Measurements from ENCODE around the gene TSPOAP1.
"Not testable (repeated sequence)": the region's sequence is repeated elsewhere in the genome, so short reads cannot be mapped to it uniquely, and the experiment has no call there.

The TSPOAP1 gene

DNA sequence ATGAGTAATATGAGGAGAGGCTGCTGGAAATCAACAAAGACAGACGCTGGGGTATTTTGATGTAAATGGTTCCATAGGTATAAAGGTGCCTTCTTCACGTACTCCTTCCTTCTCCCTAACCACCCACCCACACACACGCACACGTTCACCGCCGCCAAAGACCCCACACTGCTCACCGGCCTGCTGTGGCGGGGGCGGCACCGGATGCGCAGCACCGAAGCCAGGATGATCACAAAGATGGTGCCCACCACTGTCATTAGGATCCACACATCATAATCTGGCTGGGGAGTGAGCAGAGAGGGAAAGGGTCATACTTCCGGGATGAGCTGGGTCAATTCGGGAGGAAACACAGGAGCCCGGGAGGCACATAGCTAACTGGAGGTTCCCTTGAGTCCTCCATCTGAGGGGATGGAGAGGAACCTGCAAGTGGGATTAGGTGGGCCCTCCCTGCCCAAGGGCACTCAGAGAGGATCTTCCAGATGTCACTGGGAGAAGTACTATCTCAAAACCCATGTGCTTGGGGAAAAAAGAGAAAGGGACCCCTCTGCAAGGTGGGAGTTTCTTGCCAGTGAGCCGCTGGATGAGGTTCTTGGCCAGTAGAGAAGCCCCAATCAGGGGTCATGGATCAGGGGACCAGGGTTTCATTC lies 33.9 kb upstream of the TSPOAP1 start:
- no peak for FAIRE-seq

DNA sequence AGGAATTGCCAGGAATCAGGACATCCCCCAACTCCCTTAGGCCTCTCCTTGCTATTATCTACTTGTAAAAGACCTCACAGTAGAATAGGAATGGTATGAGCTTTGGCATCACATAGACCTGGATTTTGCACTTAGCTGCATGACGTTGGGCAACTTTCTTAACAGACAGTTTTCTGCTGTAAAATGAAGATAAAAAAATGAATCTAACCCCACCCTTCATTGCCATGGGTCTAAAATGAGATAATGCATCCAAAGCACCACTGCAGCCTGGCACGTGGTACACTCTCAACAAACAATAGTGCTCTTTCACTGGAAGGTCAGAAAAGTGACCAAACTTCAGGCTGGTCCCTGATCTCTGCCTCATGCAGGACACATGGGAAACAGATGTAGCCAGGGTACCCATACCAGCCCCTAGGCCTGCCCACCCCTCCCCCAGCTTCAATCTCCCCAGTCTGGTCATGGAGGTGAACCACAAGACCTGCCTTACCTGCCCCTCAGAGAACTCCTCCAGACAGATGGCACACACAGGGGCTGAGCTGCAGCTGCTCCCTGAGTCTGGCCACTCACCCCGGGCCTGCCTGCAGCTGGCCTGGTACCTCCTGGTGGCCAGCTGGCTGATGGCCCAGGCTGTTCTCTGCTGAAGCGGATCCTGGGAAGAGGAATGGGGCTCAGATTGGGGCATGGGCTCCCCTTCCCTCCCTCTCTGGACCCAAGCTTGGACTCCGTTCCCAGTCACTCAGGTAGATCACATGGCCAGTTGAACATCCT lies 31.9 kb upstream of the TSPOAP1 start:
- FAIRE-seq, result no peak

DNA sequence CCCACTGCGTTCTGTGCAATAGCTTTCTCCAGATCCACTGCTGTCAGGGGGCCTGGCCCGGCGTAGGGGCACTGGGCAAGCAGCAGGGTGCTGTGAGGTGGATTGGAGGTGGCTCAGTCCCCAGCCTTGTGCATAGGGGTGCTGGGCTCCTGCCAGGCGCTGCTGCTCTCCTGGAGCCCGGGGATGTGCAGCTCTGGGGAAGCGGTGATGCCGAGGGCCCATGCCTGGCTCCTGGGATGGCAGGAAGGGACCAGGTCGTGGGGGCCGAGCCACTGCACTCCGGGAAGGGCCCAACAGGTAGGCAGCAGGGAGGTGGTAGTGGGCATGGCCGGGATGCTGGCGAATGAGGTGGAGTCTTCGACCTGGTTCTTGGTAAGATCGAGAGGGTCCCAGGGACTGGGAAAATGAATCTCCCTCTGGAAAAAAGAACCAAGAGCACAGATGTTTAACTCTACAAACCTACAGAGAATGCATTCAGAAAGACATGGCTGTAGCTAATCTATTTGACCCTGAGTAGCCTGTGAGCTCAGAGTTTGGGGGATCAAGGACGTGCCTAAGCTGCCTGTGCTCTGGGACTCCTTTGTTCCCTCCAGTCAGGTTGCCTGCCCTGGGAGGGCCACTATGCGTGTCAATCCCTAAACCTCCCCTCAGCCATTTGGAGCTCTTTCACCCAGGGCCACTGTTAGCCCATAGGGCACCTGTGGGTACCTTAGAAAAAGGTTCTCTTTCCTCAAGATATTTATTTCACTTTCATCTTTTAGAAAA lies 30.0 kb upstream of the TSPOAP1 start:
- FAIRE-seq, result no peak

DNA sequence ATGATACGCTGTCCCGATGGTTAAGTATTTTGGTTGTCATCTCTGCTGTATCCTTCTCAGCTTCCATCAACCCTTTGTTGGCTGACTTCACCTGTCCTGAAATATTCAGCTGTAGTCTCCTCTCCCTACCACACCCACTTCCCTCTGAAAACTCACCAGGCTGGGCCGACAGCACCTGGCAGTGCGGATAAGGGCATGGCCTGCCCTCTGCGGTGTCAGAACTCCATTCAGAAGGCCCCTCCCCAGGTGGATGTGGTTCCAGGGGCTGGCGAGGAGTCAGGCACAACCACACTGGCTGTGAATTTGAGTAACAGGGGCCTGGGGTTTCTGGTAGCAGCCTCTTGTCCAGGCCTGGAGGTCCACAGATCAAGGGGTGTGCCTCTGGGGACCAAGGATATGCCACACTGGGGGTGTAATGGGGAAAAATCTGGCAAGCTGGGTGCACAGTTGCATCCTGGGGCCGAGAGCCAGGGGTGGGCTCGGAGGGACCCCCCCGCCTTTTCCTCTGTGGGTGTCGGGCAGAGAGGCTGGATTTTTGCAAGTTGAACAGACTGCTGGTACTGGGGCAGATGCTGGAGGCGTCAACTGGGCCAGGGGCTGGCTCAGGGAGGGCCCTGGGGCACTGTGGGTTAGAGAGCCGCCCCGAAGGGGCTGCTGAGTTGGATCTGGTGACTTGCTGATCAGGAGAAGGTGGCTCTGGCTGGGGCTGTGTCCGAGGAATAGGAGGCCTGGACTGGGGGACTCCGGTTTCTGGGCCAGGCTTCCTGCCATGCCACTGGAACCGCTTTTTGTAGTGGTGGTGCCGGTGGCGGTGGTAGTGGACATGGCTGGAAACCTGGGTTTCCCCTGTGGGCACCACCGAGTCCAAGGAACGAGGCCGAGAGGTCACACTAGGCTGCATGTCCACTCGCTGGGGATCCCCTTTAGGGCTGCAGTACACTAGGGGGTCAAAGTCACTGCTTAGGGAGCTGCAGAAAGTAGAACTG lies 29.0 kb upstream of the TSPOAP1 start:
- no peak for FAIRE-seq

GRCh38 chr17:58356231-58356630 lies 27.6 kb upstream of the TSPOAP1 start:
- FAIRE-seq, result no peak

DNA sequence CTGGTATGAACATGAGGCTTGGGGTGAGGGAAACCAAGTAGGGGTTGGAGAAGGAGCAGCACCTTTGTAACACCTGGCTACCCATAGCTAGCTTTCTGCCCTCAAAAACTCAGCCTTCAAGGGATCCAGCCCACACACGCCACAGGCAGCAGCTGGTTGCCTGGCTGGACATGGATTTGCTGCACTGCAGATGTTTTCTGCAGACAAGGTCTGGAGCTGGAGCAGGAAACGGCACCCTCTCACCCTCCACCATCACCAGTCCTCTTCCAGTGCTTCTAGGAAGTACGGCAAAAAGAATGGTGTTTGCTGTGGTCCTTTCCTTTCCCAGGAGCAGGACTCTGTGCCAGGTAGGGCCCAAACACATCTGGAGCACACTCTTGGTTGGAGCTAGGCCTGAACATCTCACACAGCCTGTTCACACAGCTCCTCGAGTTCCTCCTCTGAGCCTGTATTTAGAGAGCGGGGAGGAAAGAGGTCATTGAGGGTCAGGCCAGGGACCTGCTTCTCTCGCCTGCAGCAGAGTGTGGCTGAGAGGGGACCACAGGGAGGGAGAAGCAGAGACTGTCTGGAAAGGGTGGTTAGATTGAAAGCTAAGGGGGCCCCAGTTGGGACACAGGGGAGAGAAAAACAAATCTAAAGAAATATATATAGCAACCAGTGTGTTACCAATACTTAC lies 26.1 kb upstream of the TSPOAP1 start:
- FAIRE-seq, result no peak

- no peak for FAIRE-seq
These were observed 24.8 kb upstream of the TSPOAP1 start for GRCh38 chr17:58353389-58353825.

DNA sequence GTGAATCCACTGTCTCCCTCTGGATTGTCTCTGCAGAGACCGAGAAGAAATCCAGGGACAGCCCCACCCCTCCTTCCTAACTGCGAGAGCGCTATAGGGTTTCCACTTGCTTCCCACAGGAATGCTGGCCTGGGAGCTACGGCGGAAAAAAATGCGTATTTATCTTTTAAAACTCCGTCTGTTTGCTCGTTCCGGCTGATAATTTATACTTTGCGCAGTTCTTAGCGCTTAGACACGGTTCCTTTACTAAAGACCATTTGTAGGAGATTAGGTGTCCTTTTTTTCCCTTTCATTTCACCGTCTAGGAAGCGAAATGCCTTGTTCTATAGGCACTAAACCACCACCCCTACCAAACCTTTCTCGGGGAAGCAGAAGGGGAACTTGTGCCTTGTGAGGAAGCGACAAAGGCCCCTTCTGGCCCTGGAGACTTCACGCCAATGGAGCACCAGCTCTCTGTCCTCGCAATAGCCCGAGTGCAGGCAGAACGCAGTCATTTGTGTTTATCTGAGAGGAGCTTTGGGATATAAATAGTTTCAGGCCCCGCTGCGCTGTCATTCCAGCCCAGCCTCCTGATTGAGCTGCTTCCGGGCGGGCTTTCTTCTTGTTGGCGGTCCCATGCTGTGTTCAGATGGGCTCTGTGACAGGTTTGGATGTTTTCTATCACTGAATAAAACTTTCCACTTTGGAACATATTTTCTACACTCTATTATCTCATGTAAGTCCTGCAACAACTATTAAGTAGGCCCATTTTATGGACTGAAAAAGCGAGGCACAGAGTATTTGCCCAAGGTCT lies 24.2 kb upstream of the TSPOAP1 start:
- no peak for FAIRE-seq

DNA sequence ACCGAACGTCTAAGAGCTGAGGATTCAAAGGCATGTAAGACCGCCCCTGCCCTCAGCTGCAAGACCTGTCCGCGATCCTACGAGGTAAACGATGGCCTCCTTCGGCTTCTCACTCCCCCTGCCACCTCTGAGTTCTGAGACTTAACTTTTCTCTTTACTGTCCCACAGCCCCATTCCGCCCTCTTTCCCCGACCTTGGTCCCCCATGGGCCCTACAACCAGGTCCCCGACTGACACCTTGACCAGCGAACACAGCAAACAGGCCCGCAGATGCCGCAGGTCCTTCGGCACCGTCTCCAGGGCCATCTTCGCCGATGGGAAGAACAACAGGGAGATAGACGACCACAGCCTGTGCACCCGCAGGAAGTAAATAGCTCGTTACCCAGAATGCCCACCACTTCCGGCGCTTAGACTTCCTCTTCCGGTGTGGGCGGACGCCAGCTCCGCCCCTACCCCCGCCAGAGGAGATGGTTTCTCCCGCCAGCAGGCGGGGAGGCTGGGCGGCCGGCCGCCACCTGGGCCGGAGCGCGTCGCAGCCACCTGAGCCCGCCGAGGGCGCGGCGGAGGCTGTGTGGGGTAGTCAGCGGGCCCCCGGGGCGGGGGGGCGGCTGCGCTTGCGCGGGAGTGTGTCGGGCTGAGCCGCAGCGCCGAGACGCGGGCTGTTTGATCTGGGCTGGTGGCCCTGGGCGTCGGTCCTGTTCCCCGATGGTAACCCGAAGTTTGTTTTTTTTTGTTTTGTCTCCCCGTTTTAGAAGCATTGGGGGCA lies 23.4 kb upstream of the TSPOAP1 start, which contains the start of gene SUPT4H1:
TSS of gene SUPT4H1 (minus strand) at position 371 of the 765 bp plus-strand sequence. CDS start at position 305, 66 bp downstream.
- no peak for FAIRE-seq

DNA sequence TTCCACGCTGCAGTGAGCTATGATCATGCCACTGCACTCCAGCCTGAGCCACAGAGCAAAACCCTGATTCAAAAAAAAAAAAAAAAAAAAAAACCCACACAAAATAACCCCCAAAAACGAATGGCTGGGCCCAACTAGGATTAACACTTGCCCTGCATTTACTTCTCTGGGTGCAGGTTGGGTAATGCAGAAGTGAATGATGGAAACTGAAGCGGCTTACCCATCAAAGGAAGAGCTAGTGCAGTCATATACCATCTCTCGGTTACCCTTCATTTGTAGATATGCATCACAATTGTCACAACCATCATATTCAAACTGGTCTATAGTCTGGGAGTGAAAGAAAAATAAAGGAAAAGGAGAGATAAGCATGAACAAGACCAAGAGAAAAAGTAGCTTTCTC lies 22.6 kb upstream of the TSPOAP1 start:
- FAIRE-seq, result no peak

DNA sequence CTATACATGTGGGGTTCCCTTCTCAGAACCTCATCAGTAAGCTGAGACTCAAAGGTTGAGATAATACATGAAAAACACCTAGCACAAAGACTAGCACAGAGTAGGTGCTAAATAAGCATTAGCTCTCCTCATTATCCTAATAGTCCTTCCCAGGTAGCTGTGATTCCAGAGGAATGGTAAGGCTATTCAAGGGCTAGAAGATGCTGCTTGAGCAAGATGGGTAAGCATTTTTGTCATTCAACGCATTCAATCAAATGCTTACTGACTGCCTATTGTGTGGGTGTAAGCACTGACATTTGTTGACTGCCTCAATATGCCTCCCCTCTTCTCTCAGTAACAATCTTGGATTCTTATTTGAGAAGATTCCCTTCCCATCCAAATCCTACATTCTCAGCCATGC lies 19.4 kb upstream of the TSPOAP1 start:
- no peak for FAIRE-seq

DNA sequence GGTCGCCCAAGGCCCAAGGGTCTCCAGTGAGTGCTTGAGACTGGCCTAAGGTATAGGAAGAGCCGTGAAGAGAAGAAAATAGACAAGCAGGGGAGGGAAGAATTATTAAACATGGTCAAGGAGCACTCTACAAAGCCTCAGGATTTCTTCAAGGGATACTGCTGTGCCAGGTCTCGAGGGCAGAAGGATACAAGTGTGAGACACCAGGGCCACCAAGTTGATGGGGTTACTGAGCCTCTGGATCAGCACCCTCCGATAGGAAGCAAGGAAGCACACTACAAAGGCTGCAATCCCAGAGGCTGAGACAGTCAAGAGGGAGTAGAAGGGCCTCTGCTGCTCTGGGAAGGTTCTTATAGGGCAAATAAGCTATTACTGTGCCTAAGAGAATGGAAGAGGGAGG lies 16.9 kb upstream of the TSPOAP1 start:
- FAIRE-seq, result no peak

- no peak for FAIRE-seq
These were observed 16.2 kb upstream of the TSPOAP1 start for GRCh38 chr17:58344791-58345157.

- FAIRE-seq, result no peak
These were observed 15.6 kb upstream of the TSPOAP1 start for GRCh38 chr17:58344047-58344790.

GRCh38 chr17:58343131-58343530 lies 14.5 kb upstream of the TSPOAP1 start:
- no peak for FAIRE-seq

- FAIRE-seq, result no peak
These were observed 13.4 kb upstream of the TSPOAP1 start for GRCh38 chr17:58341861-58342475.

GRCh38 chr17:58341136-58341860 lies 12.7 kb upstream of the TSPOAP1 start:
- not testable (repeated sequence) for FAIRE-seq

- FAIRE-seq, result no peak
These were observed 11.8 kb upstream of the TSPOAP1 start for GRCh38 chr17:58340405-58340876.

Data from G401.6 (cell line).